Stomach (tissue), 4 donors: ENCODE measurements around the gene OR12D3.

Experiments
- CTCF ChIP-seq, 7 experiments: fragments of 450-650 bp in 4 of 7; fragments of 200-600 bp in 3 of 7; sonication (generic) in 3 of 7; IDR thresholded peaks; one replicate each; pipeline ENCODE4 v1.5.1; 2016 to 2019; ENCODE audit warnings: antibody characterized with exemption in 7 of 7, control low read depth in 2 of 7, mild to moderate bottlenecking in 1 of 7
- EP300 ChIP-seq: sonication (generic); formaldehyde crosslinking; IDR thresholded peaks from one replicate; pipeline ENCODE4 v1.6.1; 2017; ENCODE audit warnings: antibody characterized with exemption
- POLR2A ChIP-seq, 4 donors: fragments of 450-650 bp; IDR thresholded peaks; one replicate each; pipeline ENCODE4 v1.6.1; 2016; ENCODE audit warnings: antibody characterized with exemption in 4 of 4, control low read depth in 2 of 4, mild to moderate bottlenecking in 1 of 4, moderate library complexity in 1 of 4
- POLR2AphosphoS5 ChIP-seq, 3 donors: sonication (generic); formaldehyde crosslinking; IDR thresholded peaks; one replicate each; pipeline ENCODE4 v1.6.1; 2016; ENCODE audit warnings: antibody characterized with exemption in 3 of 3

GRCh38 chr6:29403801-29404200 is 28.7 kb upstream of the OR12D3 start:
- TF ChIP-seq CTCF (IDR thresholded peaks at IDR 0.05) (no peak), POLR2AphosphoS5 (IDR thresholded peaks at IDR 0.05) (no peak), POLR2A (IDR thresholded peaks at IDR 0.05) (no peak), EP300 (no peak)
